Keratinocyte (primary cell): ENCODE results near the gene DSTN.

ENCODE experiments used
- EZH2 ChIP-seq: IDR thresholded peaks from one replicate; pipeline ENCODE4 v1.6.1; 2012; ENCODE audit warnings: inconsistent platforms, mild to moderate bottlenecking, low read length, moderate library complexity
- TF ChIP-seq, protein P1 (sequence below), 3 experiments: IDR thresholded peaks in 1 of 3; conservative IDR thresholded peaks in 1 of 3; optimal IDR thresholded peaks in 1 of 3; 2 replicates in 2 of 3; 3 replicates in 1 of 3; pipeline versions ENCODE3 to v1.5.1; 2011; ENCODE audit warnings: low read length in 3 of 3, mild to moderate bottlenecking in 3 of 3, moderate library complexity in 2 of 3, control low read depth in 1 of 3, inconsistent platforms in 1 of 3; ENCODE audit not compliant: insufficient read depth in 2 of 3; ENCODE audit errors: extremely low read depth in 1 of 3

DNA sequence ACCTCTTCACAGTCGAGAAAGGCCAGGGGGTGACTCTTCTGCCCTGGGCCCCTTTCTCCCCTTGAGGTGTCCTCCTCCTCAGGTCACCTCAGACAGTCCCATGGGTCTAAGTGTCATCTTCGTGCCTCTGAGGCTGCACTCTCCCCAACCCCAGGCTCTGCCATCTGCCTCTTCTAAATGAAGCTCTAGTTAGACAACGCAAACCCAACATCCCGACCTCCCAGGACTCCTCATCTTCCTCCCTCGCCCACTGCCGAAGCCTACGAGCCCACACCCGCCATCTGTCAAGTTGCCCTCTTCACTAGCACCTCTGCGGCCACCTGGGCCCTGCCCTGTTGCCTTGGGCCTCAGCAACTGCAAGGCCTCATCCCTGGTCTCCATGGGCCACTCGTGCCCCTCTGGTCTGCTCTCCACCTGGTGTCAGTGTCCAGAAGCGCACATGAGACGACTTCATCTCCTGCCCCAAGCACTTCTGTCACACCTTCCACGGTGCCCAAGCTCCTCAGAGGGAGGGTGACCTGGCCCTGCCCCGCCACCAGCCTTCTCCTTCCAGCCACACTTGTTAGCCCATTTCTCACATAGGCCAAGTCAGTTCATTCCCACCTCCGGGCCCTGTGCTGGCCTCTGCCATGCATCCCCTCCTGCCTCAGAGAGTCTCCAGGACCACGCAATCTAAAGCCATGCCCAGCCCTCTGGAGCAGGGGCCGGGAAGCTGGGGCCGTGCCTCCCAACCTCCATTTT lies 58.4 kb downstream of the DSTN start:
- TF ChIP-seq, protein P1, sequence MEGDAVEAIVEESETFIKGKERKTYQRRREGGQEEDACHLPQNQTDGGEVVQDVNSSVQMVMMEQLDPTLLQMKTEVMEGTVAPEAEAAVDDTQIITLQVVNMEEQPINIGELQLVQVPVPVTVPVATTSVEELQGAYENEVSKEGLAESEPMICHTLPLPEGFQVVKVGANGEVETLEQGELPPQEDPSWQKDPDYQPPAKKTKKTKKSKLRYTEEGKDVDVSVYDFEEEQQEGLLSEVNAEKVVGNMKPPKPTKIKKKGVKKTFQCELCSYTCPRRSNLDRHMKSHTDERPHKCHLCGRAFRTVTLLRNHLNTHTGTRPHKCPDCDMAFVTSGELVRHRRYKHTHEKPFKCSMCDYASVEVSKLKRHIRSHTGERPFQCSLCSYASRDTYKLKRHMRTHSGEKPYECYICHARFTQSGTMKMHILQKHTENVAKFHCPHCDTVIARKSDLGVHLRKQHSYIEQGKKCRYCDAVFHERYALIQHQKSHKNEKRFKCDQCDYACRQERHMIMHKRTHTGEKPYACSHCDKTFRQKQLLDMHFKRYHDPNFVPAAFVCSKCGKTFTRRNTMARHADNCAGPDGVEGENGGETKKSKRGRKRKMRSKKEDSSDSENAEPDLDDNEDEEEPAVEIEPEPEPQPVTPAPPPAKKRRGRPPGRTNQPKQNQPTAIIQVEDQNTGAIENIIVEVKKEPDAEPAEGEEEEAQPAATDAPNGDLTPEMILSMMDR (optimal IDR thresholded peaks at IDR 0.05 in 1 of 3, IDR thresholded peaks at IDR 0.05 in 1 of 3, conservative IDR thresholded peaks at IDR 0.05 in 1 of 3; ENCODE audit: extremely low read depth in 1 of 3, insufficient read depth in 2 of 3, low read length in 3 of 3): no peak
- TF ChIP-seq EZH2: no peak
